HepG2 (cell line): Measurements from ENCODE around the gene SYT7. TPM values are rescaled to one million over a fixed set of nuclear protein-coding genes. Genes with fewer than 3 reads are reported as not detected.

Experiments
- AHDC1 ChIP-seq: sonication (generic); formaldehyde crosslinking; IDR thresholded peaks from 2 replicates; pipeline ENCODE4 v1.5.1; 2020; ENCODE audit warnings: mild to moderate bottlenecking, missing genetic modification reagents, borderline replicate concordance
- EED ChIP-seq: sonication (generic); formaldehyde crosslinking; IDR thresholded peaks from 2 replicates; pipeline ENCODE4 v1.5.0; 2020; ENCODE audit warnings: mild to moderate bottlenecking, missing genetic modification reagents
- KDM4B ChIP-seq: sonication (generic); formaldehyde crosslinking; IDR thresholded peaks from 2 replicates; pipeline ENCODE4 v1.4.0; 2020; ENCODE audit warnings: missing genetic modification reagents
- MYC ChIP-seq: sonication (generic); formaldehyde crosslinking; IDR thresholded peaks from 2 replicates; pipeline ENCODE4 v1.9.0; 2021; ENCODE audit warnings: missing genetic modification reagents, borderline replicate concordance
- NR2F1 ChIP-seq, 2 experiments: fragments of 450-650 bp in 1 of 2; formaldehyde crosslinking in 1 of 2; IDR thresholded peaks; 2 replicates each; pipeline versions ENCODE4 v1.5.0 to v1.6.1; 2016 to 2020; ENCODE audit warnings: mild to moderate bottlenecking in 1 of 2, missing compliant biosample characterization in 1 of 2, missing genetic modification reagents in 1 of 2, moderate library complexity in 1 of 2
- PRDM15 ChIP-seq: sonication (generic); formaldehyde crosslinking; IDR thresholded peaks from 2 replicates; pipeline ENCODE4 v1.4.0; 2020; ENCODE audit warnings: missing genetic modification reagents
- RXRA ChIP-seq: sonication (generic); formaldehyde crosslinking; IDR thresholded peaks from 2 replicates; pipeline ENCODE4 v1.5.1; 2020; ENCODE audit warnings: missing genetic modification reagents
- SMYD3 ChIP-seq: sonication (generic); formaldehyde crosslinking; IDR thresholded peaks from 2 replicates; pipeline ENCODE4 v1.8.1; 2023; ENCODE audit warnings: mild to moderate bottlenecking, missing genetic modification reagents
- STAG1 ChIP-seq: sonication (generic); formaldehyde crosslinking; IDR thresholded peaks from 2 replicates; pipeline ENCODE4 v1.4.0; 2020; ENCODE audit warnings: missing genetic modification reagents
- ZBTB7B ChIP-seq: sonication (generic); formaldehyde crosslinking; IDR thresholded peaks from 2 replicates; pipeline ENCODE4 v1.4.0; 2020; ENCODE audit warnings: missing genetic modification reagents
- ZMYM4 ChIP-seq: sonication (generic); formaldehyde crosslinking; IDR thresholded peaks from 2 replicates; pipeline ENCODE4 v1.8.1; 2023; ENCODE audit warnings: mild to moderate bottlenecking, missing genetic modification reagents
- ZNF619 ChIP-seq: sonication (generic); formaldehyde crosslinking; IDR thresholded peaks from 2 replicates; pipeline ENCODE4 v1.4.0; 2020; ENCODE audit warnings: mild to moderate bottlenecking, missing genetic modification reagents
- ZSCAN5A ChIP-seq: sonication (generic); formaldehyde crosslinking; IDR thresholded peaks from 2 replicates; pipeline ENCODE4 v1.8.0; 2022; ENCODE audit warnings: mild to moderate bottlenecking, missing genetic modification reagents, borderline replicate concordance
- polyA plus RNA-seq, 8 experiments: library from polyadenylated mRNA; depleted of rRNA in 3 of 8; stranded (reverse) in 7 of 8; unstranded in 1 of 8; fragments of >200 nt; fragmentation: Illumina TruSeq in 4 of 8; extraction: Trizol in 4 of 8; gene quantifications; 2 replicates each; pipeline versions ENCODE4 v1.2.1 to v1.2.3, GENCODE V29; 2011 to 2016; ENCODE audit warnings: low read depth in 4 of 8, missing spikeins in 1 of 8, mixed read lengths in 1 of 8; ENCODE audit not compliant: insufficient read depth in 1 of 8
- total RNA-seq, 5 experiments: library from RNA; depleted of rRNA; stranded (reverse); fragments of >200 nt; fragmentation: Illumina TruSeq; extraction: Trizol; gene quantifications; 2 replicates each; pipeline ENCODE4 v1.2.3, GENCODE V29; 2016; ENCODE audit warnings: low read depth in 1 of 5
- TF ChIP-seq, protein P1 (sequence below): fragments of 450-650 bp; IDR thresholded peaks from 2 replicates; pipeline ENCODE4 v1.6.1; 2017
- TF ChIP-seq, protein P2 (sequence below): sonication (generic); formaldehyde crosslinking; IDR thresholded peaks from 2 replicates; pipeline ENCODE4 v1.4.0; 2020; ENCODE audit warnings: mild to moderate bottlenecking, missing genetic modification reagents

Gene SYT7
- total and polyA plus RNA-seq, 2 of the 13 experiments (the other 11 are each of a cell fraction or from before 2014, with no cell fraction given), result 1.4 to 4.4 TPM

- TF ChIP-seq ZNF619 (CRISPR knock-in tag) (no peak), EED (CRISPR knock-in tag) (no peak), KDM4B (CRISPR knock-in tag) (no peak), AHDC1 (CRISPR knock-in tag) (peak; percentile 86), SMYD3 (CRISPR knock-in tag) (no peak), PRDM15 (CRISPR knock-in tag) (peak; percentile 57; the same call in 1 of the 2 replicates), ZMYM4 (CRISPR knock-in tag) (peak; percentile 62; the same call in 1 of the 2 replicates), RXRA (CRISPR knock-in tag) (peak; percentile 61; the same call in 1 of the 2 replicates), MYC (CRISPR knock-in tag) (peak; percentile 54; the same call in 1 of the 2 replicates), ZSCAN5A (CRISPR knock-in tag) (no peak), STAG1 (CRISPR knock-in tag) (no peak), ZBTB7B (CRISPR knock-in tag) (peak; percentile 84), NR2F1 (CRISPR knock-in tag; IDR thresholded peaks at IDR 0.05) (peak; percentile 20 to 79; a peak in 3 of 4 replicates)
- TF ChIP-seq, protein P1, sequence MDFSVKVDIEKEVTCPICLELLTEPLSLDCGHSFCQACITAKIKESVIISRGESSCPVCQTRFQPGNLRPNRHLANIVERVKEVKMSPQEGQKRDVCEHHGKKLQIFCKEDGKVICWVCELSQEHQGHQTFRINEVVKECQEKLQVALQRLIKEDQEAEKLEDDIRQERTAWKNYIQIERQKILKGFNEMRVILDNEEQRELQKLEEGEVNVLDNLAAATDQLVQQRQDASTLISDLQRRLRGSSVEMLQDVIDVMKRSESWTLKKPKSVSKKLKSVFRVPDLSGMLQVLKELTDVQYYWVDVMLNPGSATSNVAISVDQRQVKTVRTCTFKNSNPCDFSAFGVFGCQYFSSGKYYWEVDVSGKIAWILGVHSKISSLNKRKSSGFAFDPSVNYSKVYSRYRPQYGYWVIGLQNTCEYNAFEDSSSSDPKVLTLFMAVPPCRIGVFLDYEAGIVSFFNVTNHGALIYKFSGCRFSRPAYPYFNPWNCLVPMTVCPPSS, result no peak
- TF ChIP-seq, protein P2, sequence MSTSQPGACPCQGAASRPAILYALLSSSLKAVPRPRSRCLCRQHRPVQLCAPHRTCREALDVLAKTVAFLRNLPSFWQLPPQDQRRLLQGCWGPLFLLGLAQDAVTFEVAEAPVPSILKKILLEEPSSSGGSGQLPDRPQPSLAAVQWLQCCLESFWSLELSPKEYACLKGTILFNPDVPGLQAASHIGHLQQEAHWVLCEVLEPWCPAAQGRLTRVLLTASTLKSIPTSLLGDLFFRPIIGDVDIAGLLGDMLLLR (CRISPR knock-in tag), result 0 out of 2 replicates have a peak, but pooled peaks have one; percentile 59
Measured at GRCh38 chr11:61609000-61609979, 28.4 kb upstream of the SYT7 start (continued).
